HepG2 (cell line): ENCODE results near the gene CTF1. TPM values are rescaled to one million over a fixed set of nuclear protein-coding genes. Genes with fewer than 3 reads are reported as not detected.

ENCODE experiments used
- EEA1 ChIP-seq: sonication (generic); formaldehyde crosslinking; IDR thresholded peaks from 2 replicates; pipeline ENCODE4 v1.5.1; 2020; ENCODE audit warnings: mild to moderate bottlenecking, missing genetic modification reagents, borderline replicate concordance
- HNF4A ChIP-seq: sonication (generic); formaldehyde crosslinking; IDR thresholded peaks from 2 replicates; pipeline ENCODE4 v1.4.0; 2020; ENCODE audit warnings: missing genetic modification reagents
- IRF2 ChIP-seq: IDR thresholded peaks from 2 replicates; pipeline ENCODE4 v1.6.1; 2018; ENCODE audit warnings: missing genetic modification reagents, missing compliant biosample characterization
- KLF11 ChIP-seq: IDR thresholded peaks from 2 replicates; pipeline ENCODE4 v1.6.1; 2016; ENCODE audit warnings: missing compliant biosample characterization
- KMT2B ChIP-seq: IDR thresholded peaks from 2 replicates; pipeline ENCODE4 v1.6.1; 2016; ENCODE audit warnings: missing genetic modification reagents, missing compliant biosample characterization
- MLLT10 ChIP-seq: sonication (generic); formaldehyde crosslinking; IDR thresholded peaks from 2 replicates; pipeline ENCODE4 v1.4.0; 2020; ENCODE audit warnings: missing genetic modification reagents
- MTERF4 ChIP-seq: sonication (generic); formaldehyde crosslinking; IDR thresholded peaks from 2 replicates; pipeline ENCODE4 v1.8.0; 2023; ENCODE audit warnings: mild to moderate bottlenecking, missing genetic modification reagents
- NBN ChIP-seq: fragments of 450-650 bp; conservative IDR thresholded peaks from 2 replicates; pipeline ENCODE4 v1.6.1; 2017
- NCOA2 ChIP-seq: sonication (generic); formaldehyde crosslinking; IDR thresholded peaks from 2 replicates; pipeline ENCODE4 v1.8.0; 2022; ENCODE audit warnings: inconsistent platforms
- NFIC ChIP-seq: IDR thresholded peaks from 2 replicates; pipeline ENCODE4 v1.6.1; 2012; ENCODE audit warnings: mild to moderate bottlenecking, low read length, inconsistent platforms
- NFYC ChIP-seq: IDR thresholded peaks from 2 replicates; pipeline ENCODE4 v1.6.1; 2016; ENCODE audit warnings: missing genetic modification reagents, missing compliant biosample characterization
- PBX3 ChIP-seq: sonication (generic); formaldehyde crosslinking; IDR thresholded peaks from 2 replicates; pipeline ENCODE4 v1.8.1; 2023; ENCODE audit warnings: missing genetic modification reagents, inconsistent platforms, borderline replicate concordance
- RXRA ChIP-seq: sonication (generic); formaldehyde crosslinking; IDR thresholded peaks from 2 replicates; pipeline ENCODE4 v1.5.1; 2020; ENCODE audit warnings: missing genetic modification reagents
- STAT5B ChIP-seq: sonication (generic); formaldehyde crosslinking; IDR thresholded peaks from 2 replicates; pipeline ENCODE4 v1.4.0; 2020; ENCODE audit warnings: missing genetic modification reagents
- THRA ChIP-seq: sonication (generic); formaldehyde crosslinking; IDR thresholded peaks from 2 replicates; pipeline ENCODE4 v1.4.0; 2020; ENCODE audit warnings: missing genetic modification reagents, borderline replicate concordance
- TOPORS ChIP-seq: sonication (generic); formaldehyde crosslinking; IDR thresholded peaks from 2 replicates; pipeline ENCODE4 v1.8.0; 2023; ENCODE audit warnings: mild to moderate bottlenecking, missing genetic modification reagents
- UBTF ChIP-seq: sonication (generic); formaldehyde crosslinking; IDR thresholded peaks from 2 replicates; pipeline ENCODE4 v1.4.0; 2020; ENCODE audit warnings: mild to moderate bottlenecking, missing genetic modification reagents
- YEATS2 ChIP-seq: sonication (generic); formaldehyde crosslinking; IDR thresholded peaks from 2 replicates; pipeline ENCODE4 v1.4.0; 2020; ENCODE audit warnings: missing genetic modification reagents, borderline replicate concordance
- ZNF101 ChIP-seq: sonication (generic); formaldehyde crosslinking; IDR thresholded peaks from 2 replicates; pipeline ENCODE4 v1.4.0; 2020; ENCODE audit warnings: mild to moderate bottlenecking, low read depth, missing genetic modification reagents, borderline replicate concordance
- ZNF24 ChIP-seq: fragments of 450-650 bp; IDR thresholded peaks from 2 replicates; pipeline ENCODE4 v1.6.1; 2017; ENCODE audit warnings: antibody characterized with exemption, mild to moderate bottlenecking
- ZNF44 ChIP-seq: sonication (generic); formaldehyde crosslinking; IDR thresholded peaks from 2 replicates; pipeline ENCODE4 v1.5.1; 2020; ENCODE audit warnings: mild to moderate bottlenecking, missing genetic modification reagents
- ZNF496 ChIP-seq: sonication (generic); formaldehyde crosslinking; IDR thresholded peaks from 2 replicates; pipeline ENCODE4 v1.8.1; 2023; ENCODE audit warnings: mild to moderate bottlenecking, moderate library complexity, missing genetic modification reagents; ENCODE audit not compliant: insufficient replicate concordance
- ZNF550 ChIP-seq: sonication (generic); formaldehyde crosslinking; IDR thresholded peaks from 2 replicates; pipeline ENCODE4 v1.4.0; 2020; ENCODE audit warnings: mild to moderate bottlenecking, missing genetic modification reagents, borderline replicate concordance
- ZNF570 ChIP-seq: sonication (generic); formaldehyde crosslinking; IDR thresholded peaks from 2 replicates; pipeline ENCODE4 v1.4.0; 2020; ENCODE audit warnings: mild to moderate bottlenecking, missing genetic modification reagents, borderline replicate concordance
- ZNF614 ChIP-seq: IDR thresholded peaks from 2 replicates; pipeline ENCODE4 v1.6.1; 2018; ENCODE audit warnings: missing biosample characterization, missing genetic modification reagents, inconsistent platforms, borderline replicate concordance
- ZNF790 ChIP-seq: sonication (generic); formaldehyde crosslinking; IDR thresholded peaks from 2 replicates; pipeline ENCODE4 v1.8.0; 2022; ENCODE audit warnings: missing genetic modification reagents, mild to moderate bottlenecking, borderline replicate concordance
- ZNF792 ChIP-seq: IDR thresholded peaks from 2 replicates; pipeline ENCODE4 v1.6.1; 2016
- polyA plus RNA-seq, 8 experiments: library from polyadenylated mRNA; depleted of rRNA in 3 of 8; stranded (reverse) in 7 of 8; unstranded in 1 of 8; fragments of >200 nt; fragmentation: Illumina TruSeq in 4 of 8; extraction: Trizol in 4 of 8; gene quantifications; 2 replicates each; pipeline versions ENCODE4 v1.2.1 to v1.2.3, GENCODE V29; 2011 to 2016; ENCODE audit warnings: low read depth in 4 of 8, missing spikeins in 1 of 8, mixed read lengths in 1 of 8; ENCODE audit not compliant: insufficient read depth in 1 of 8
- total RNA-seq, 5 experiments: library from RNA; depleted of rRNA; stranded (reverse); fragments of >200 nt; fragmentation: Illumina TruSeq; extraction: Trizol; gene quantifications; 2 replicates each; pipeline ENCODE4 v1.2.3, GENCODE V29; 2016; ENCODE audit warnings: low read depth in 1 of 5

The CTF1 gene
- total and polyA plus RNA-seq, 2 of the 13 experiments (the other 11 are each of a cell fraction or from before 2014, with no cell fraction given) = 0.13 to 1.8 TPM

- TF ChIP-seq NBN (no peak), ZNF550 (no peak), IRF2 (CRISPR knock-in tag) (peak; percentile 88), MTERF4 (CRISPR knock-in tag) (peak; percentile 1; the same call in 1 of the 2 replicates), TOPORS (CRISPR knock-in tag) (no peak), HNF4A (CRISPR knock-in tag) (no peak), NFYC (CRISPR knock-in tag) (peak; percentile 71), ZNF790 (CRISPR knock-in tag) (peak; percentile 47; the same call in 1 of the 2 replicates), UBTF (CRISPR knock-in tag) (peak; percentile 51; the same call in 1 of the 2 replicates), KLF11 (CRISPR knock-in tag) (no peak), ZNF570 (CRISPR knock-in tag) (no peak), ZNF496 (CRISPR knock-in tag) (no peak), NCOA2 (CRISPR knock-in tag) (peak; percentile 11; the same call in 1 of the 2 replicates), YEATS2 (CRISPR knock-in tag) (no peak; the same call in none of the 2 replicates), EEA1 (no peak; the same call in 1 of the 2 replicates), RXRA (CRISPR knock-in tag) (no peak; the same call in 1 of the 2 replicates), ZNF792 (no peak), ZNF44 (CRISPR knock-in tag) (no peak), ZNF101 (no peak), ZNF24 (no peak), STAT5B (CRISPR knock-in tag) (no peak), KMT2B (CRISPR knock-in tag) (0 out of 2 replicates have a peak, but pooled peaks have one; percentile 3), ZNF614 (CRISPR knock-in tag) (peak; percentile 39; the same call in 1 of the 2 replicates), MLLT10 (CRISPR knock-in tag) (no peak), NFIC (no peak; the same call in 1 of the 2 replicates), PBX3 (CRISPR knock-in tag) (no peak), THRA (peak; percentile 28; the same call in 1 of the 2 replicates)
Measured at GRCh38 chr16:30922420-30922959, 26.1 kb downstream of the CTF1 start (continued).
